K562 treated with DMSO at 1 percent for 48 hours (cell line): ENCODE data around the gene LAMA1. TPM values are rescaled to one million over a fixed set of nuclear protein-coding genes. Genes with fewer than 3 reads are reported as not detected.

Experiments
- total RNA-seq: library from RNA; unstranded; fragments of 300-600 nt; gene quantifications from 2 replicates; pipeline ENCODE4 v1.2.3, GENCODE V29; 2022; ENCODE audit warnings: low replicate concordance; ENCODE audit errors: extremely low read depth

The LAMA1 gene
- not detected in 2 replicates for total RNA-seq

GRCh38 chr18:7117390-7118355 lies at the start of gene LAMA1:
Gene LAMA1, minus strand, starts transcription at chr18:7117797. Its CDS starts 77 bp downstream, at chr18:7117720.

Other genes starting within 250 kb of the LAMA1 start
- not detected in 2 replicates for gene LRRC30, start 113.3 kb upstream of the LAMA1 start, total RNA-seq